Neural cell (in vitro differentiated cells): Measurements from ENCODE around the gene BMPR1B. TPM values are rescaled to one million over a fixed set of nuclear protein-coding genes. Genes with fewer than 3 reads are reported as not detected.

Source experiments
- H2AFZ ChIP-seq: fragments of 200-600, 300-800 bp; sonication (generic), shearing (Covaris generic); 2 replicates; pipeline ENCODE4 v1.6.0; 2014; ENCODE audit warnings: low read depth, mild to moderate bottlenecking, antibody characterized with exemption, low read length, moderate library complexity
- H3F3A ChIP-seq: fragments of 200-600 bp; shearing (Covaris generic); 2 replicates; pipeline ENCODE4 v1.6.1; 2016; ENCODE audit warnings: mild to moderate bottlenecking, moderate library complexity, mixed read lengths, antibody characterized with exemption, low read length; ENCODE audit not compliant: insufficient read depth, poor library complexity, severe bottlenecking
- H3K27ac ChIP-seq: fragments of 200-600, 300-800 bp; sonication (generic), shearing (Covaris generic); 2 replicates; pipeline ENCODE4 v1.5.1; 2014; ENCODE audit warnings: mild to moderate bottlenecking, low read length, moderate library complexity
- H3K27me3 ChIP-seq: fragments of 300-800, 200-600 bp; sonication (generic), shearing (Covaris generic); 2 replicates; pipeline ENCODE4 v1.6.0; 2014; ENCODE audit warnings: mild to moderate bottlenecking, low read depth, low read length, moderate library complexity; ENCODE audit not compliant: insufficient read depth
- H3K36me3 ChIP-seq: fragments of 300-800, 200-600 bp; sonication (generic), shearing (Covaris generic); 2 replicates; pipeline ENCODE4 v1.5.1; 2014; ENCODE audit warnings: mild to moderate bottlenecking, antibody characterized with exemption, low read length, moderate library complexity; ENCODE audit not compliant: insufficient read depth
- H3K4me2 ChIP-seq: fragments of 300-800, 200-600 bp; sonication (generic), shearing (Covaris generic); 2 replicates; pipeline ENCODE4 v1.6.0; 2014; ENCODE audit warnings: mild to moderate bottlenecking, low read length
- H3K4me3 ChIP-seq: fragments of 300-800, 200-600 bp; sonication (generic), shearing (Covaris generic); 2 replicates; pipeline ENCODE4 v1.5.1; 2014; ENCODE audit warnings: mild to moderate bottlenecking, low read length, moderate library complexity
- H3K79me2 ChIP-seq: fragments of 200-600 bp; shearing (Covaris generic); replicated peaks from 2 replicates; pipeline ENCODE4 v1.6.0; 2014; ENCODE audit warnings: mild to moderate bottlenecking, low read length, moderate library complexity; ENCODE audit not compliant: insufficient read depth
- H3K9ac ChIP-seq: fragments of 300-800, 200-600 bp; sonication (generic), shearing (Covaris generic); 2 replicates; pipeline ENCODE4 v1.6.1; 2016; ENCODE audit warnings: mild to moderate bottlenecking, low read length, mixed read lengths
- H3K9me2 ChIP-seq: fragments of 200-600 bp; shearing (Covaris generic); 2 replicates; pipeline ENCODE4 v1.6.1; 2016; ENCODE audit warnings: mild to moderate bottlenecking, low read length, mixed read lengths; ENCODE audit not compliant: insufficient read depth
- H3K9me3 ChIP-seq: fragments of 200-600, 300-800 bp; sonication (generic), shearing (Covaris generic); 2 replicates; pipeline ENCODE4 v1.6.1; 2016; ENCODE audit warnings: mild to moderate bottlenecking, mixed run types, low read length, moderate library complexity, mixed read lengths
- H4K20me1 ChIP-seq: fragments of 200-600 bp; shearing (Covaris generic); 2 replicates; pipeline ENCODE4 v1.6.1; 2016; ENCODE audit warnings: mild to moderate bottlenecking, mixed run types; ENCODE audit not compliant: insufficient read depth
- EP300 ChIP-seq: fragments of 450-650 bp; conservative IDR thresholded peaks from 2 replicates; pipeline ENCODE4 v1.6.1; 2014; ENCODE audit warnings: antibody characterized with exemption, mild to moderate bottlenecking, moderate library complexity; ENCODE audit not compliant: poor library complexity, severe bottlenecking
- EZH2 ChIP-seq: fragments of 200-600, 300-800 bp; shearing (Covaris generic), sonication (generic); IDR thresholded peaks from 2 replicates; pipeline ENCODE4 v1.6.1; 2014; ENCODE audit warnings: antibody characterized with exemption, low read length, borderline replicate concordance, mild to moderate bottlenecking; ENCODE audit not compliant: insufficient read depth, poor library complexity, severe bottlenecking
- MXI1 ChIP-seq: fragments of 450-650 bp; conservative IDR thresholded peaks from 2 replicates; pipeline ENCODE4 v1.6.1; 2014; ENCODE audit warnings: antibody characterized with exemption, mild to moderate bottlenecking; ENCODE audit not compliant: poor library complexity, severe bottlenecking
- POLR2AphosphoS5 ChIP-seq: IDR thresholded peaks from 2 replicates; pipeline ENCODE4 v1.6.1; 2012
- RAD21 ChIP-seq: fragments of 450-650 bp; conservative IDR thresholded peaks from 2 replicates; pipeline ENCODE4 v1.6.1; 2014; ENCODE audit warnings: antibody characterized with exemption, mild to moderate bottlenecking, moderate library complexity
- SMC3 ChIP-seq: fragments of 450-650 bp; conservative IDR thresholded peaks from 2 replicates; pipeline ENCODE4 v1.6.1; 2014; ENCODE audit warnings: antibody characterized with exemption, mild to moderate bottlenecking, moderate library complexity; ENCODE audit not compliant: poor library complexity
- TAF1 ChIP-seq: IDR thresholded peaks from 2 replicates; pipeline ENCODE4 v1.6.1; 2012; ENCODE audit warnings: low read depth
- polyA plus RNA-seq: library from polyadenylated mRNA; depleted of rRNA; stranded (reverse); fragments of >200 nt; gene quantifications from 2 replicates; pipeline ENCODE4 v1.2.3, GENCODE V29; 2014
- TF ChIP-seq, protein P1 (sequence below): IDR thresholded peaks from 2 replicates; pipeline ENCODE4 v1.6.1; 2012; ENCODE audit warnings: borderline replicate concordance
- TF ChIP-seq, protein P2 (sequence below): fragments of 450-650 bp; IDR thresholded peaks from 2 replicates; pipeline ENCODE4 v1.5.1; 2014; ENCODE audit warnings: antibody characterized with exemption, mild to moderate bottlenecking, moderate library complexity; ENCODE audit not compliant: poor library complexity, severe bottlenecking

Gene BMPR1B
- polyA plus RNA-seq, 1 donor from 2014 or later = 1.6 TPM

DNA sequence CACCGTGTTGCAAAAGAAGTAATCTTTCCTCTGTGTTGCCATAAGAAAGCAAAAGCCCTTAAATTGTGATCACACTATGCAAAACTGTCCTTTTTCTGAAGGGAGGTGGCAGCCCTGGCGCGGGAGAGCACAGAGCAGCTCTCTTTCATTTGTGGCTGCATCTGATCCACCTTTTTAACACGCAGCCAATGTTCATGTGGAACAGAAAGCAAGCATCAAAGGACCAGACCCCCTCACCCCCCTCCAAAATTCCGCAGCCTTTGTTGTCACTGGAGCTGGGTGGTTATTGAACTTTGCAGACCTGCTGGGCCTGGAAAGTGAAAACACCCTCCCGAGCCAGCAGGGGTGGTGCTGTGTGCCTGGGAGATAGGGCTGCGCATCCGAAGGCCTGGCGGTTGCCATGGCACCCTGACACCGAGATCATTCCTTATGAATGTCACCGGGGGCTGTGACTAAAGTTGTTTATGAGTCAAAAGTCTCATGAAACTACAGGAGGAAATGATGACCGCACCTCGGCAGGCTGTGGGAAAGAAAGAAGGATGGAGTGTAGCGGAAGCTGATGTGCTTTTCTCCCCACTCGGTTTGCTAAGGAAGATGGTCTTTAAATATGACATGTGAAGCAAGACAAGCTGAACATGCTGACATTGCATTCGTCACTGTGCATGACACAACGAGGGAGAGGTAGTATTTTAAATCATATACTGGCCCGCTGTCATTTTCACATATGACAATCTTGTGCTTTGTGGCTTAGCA lies 423.7 kb downstream of the BMPR1B start:
- Histone ChIP-seq H2AFZ (no peak overlapping the region), H3K9ac (no peak overlapping the region), H3K27ac (no peak overlapping the region), H3K4me2 (peak overlapping the region; percentile 54), H3K36me3 (no peaks in the 10 kb centered on the region), H3F3A (no peaks in the 10 kb centered on the region), H4K20me1 (no peaks in the 10 kb centered on the region), H3K9me3 (no peaks in the 10 kb centered on the region), H3K9me2 (no peaks in the 10 kb centered on the region), H3K4me3 (peak overlapping the region; percentile 30), H3K27me3 (no peaks in the 10 kb centered on the region), H3K79me2 (no peaks in the 10 kb centered on the region)
- TF ChIP-seq TAF1 (no peak), RAD21 (peak; percentile 69), POLR2AphosphoS5 (peak; percentile 42), EP300 (peak; percentile 62), EZH2 (no peak), MXI1 (no peak), SMC3 (peak; percentile 56)
- TF ChIP-seq, protein P1, sequence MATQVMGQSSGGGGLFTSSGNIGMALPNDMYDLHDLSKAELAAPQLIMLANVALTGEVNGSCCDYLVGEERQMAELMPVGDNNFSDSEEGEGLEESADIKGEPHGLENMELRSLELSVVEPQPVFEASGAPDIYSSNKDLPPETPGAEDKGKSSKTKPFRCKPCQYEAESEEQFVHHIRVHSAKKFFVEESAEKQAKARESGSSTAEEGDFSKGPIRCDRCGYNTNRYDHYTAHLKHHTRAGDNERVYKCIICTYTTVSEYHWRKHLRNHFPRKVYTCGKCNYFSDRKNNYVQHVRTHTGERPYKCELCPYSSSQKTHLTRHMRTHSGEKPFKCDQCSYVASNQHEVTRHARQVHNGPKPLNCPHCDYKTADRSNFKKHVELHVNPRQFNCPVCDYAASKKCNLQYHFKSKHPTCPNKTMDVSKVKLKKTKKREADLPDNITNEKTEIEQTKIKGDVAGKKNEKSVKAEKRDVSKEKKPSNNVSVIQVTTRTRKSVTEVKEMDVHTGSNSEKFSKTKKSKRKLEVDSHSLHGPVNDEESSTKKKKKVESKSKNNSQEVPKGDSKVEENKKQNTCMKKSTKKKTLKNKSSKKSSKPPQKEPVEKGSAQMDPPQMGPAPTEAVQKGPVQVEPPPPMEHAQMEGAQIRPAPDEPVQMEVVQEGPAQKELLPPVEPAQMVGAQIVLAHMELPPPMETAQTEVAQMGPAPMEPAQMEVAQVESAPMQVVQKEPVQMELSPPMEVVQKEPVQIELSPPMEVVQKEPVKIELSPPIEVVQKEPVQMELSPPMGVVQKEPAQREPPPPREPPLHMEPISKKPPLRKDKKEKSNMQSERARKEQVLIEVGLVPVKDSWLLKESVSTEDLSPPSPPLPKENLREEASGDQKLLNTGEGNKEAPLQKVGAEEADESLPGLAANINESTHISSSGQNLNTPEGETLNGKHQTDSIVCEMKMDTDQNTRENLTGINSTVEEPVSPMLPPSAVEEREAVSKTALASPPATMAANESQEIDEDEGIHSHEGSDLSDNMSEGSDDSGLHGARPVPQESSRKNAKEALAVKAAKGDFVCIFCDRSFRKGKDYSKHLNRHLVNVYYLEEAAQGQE = no peak
- TF ChIP-seq, protein P2, sequence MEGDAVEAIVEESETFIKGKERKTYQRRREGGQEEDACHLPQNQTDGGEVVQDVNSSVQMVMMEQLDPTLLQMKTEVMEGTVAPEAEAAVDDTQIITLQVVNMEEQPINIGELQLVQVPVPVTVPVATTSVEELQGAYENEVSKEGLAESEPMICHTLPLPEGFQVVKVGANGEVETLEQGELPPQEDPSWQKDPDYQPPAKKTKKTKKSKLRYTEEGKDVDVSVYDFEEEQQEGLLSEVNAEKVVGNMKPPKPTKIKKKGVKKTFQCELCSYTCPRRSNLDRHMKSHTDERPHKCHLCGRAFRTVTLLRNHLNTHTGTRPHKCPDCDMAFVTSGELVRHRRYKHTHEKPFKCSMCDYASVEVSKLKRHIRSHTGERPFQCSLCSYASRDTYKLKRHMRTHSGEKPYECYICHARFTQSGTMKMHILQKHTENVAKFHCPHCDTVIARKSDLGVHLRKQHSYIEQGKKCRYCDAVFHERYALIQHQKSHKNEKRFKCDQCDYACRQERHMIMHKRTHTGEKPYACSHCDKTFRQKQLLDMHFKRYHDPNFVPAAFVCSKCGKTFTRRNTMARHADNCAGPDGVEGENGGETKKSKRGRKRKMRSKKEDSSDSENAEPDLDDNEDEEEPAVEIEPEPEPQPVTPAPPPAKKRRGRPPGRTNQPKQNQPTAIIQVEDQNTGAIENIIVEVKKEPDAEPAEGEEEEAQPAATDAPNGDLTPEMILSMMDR = peak; percentile 67

DNA sequence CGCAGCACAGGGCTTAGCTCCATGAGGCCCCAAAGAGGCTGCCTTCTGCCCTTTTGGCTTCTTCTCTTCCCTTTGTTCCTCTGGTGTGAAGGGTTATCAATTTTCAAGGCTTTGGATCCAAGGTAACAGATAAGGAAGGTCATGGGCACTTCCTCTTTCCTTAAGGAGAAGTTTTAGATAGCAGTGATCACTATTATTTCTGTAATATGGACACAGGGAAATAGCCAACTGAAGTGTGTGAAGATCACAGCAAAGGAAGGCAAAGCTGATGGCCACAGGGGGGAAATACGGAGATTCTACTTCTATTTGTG lies 424.2 kb downstream of the BMPR1B start:
- Histone ChIP-seq H4K20me1 (no peaks in the 10 kb centered on the region), H2AFZ (no peak overlapping the region), H3K79me2 (no peaks in the 10 kb centered on the region), H3K27me3 (no peaks in the 10 kb centered on the region), H3K36me3 (no peaks in the 10 kb centered on the region), H3K4me2 (peak overlapping the region; percentile 54), H3K9me2 (no peaks in the 10 kb centered on the region), H3K4me3 (peak overlapping the region; percentile 30), H3K9ac (no peak overlapping the region), H3F3A (no peaks in the 10 kb centered on the region), H3K27ac (no peak overlapping the region), H3K9me3 (no peaks in the 10 kb centered on the region)
- TF ChIP-seq POLR2AphosphoS5 = no peak
- TF ChIP-seq SMC3 = no peak
- TF ChIP-seq, protein P2 = no peak
- TF ChIP-seq MXI1 = no peak
